CD4-positive, alpha-beta T cell treated with Interleukin-15 for 4 hours (primary cell): Measurements from ENCODE around the gene CAMTA1.
"Not testable (repeated sequence)": the region's sequence is repeated elsewhere in the genome, so short reads cannot be mapped to it uniquely, and the experiment has no call there.

Experiments
- DNase-seq: peaks from one replicate; pipeline ENCODE4 v3.0.0-alpha.2; 2020; ENCODE audit warnings: low spot score

CAMTA1 gene

DNA sequence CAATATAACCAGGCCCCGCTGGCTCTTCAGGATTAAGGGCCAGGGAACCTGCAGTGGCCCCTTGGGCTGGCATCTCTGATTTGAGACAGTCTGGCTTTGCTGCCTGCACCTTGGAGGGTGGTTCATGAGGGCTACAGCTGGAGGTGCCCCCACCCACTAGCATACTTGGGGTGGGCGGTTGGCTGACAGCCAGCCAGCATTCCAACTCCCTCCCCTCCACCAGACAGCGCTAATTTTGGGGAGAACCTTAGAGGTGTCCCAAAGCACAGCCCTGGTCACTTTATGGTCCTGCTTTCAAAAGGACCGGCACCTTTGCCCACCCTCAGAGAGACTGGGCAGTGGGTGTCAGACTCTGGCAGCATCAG is 805.2 kb downstream of the CAMTA1 start:
- no peak for DNase-seq

DNA sequence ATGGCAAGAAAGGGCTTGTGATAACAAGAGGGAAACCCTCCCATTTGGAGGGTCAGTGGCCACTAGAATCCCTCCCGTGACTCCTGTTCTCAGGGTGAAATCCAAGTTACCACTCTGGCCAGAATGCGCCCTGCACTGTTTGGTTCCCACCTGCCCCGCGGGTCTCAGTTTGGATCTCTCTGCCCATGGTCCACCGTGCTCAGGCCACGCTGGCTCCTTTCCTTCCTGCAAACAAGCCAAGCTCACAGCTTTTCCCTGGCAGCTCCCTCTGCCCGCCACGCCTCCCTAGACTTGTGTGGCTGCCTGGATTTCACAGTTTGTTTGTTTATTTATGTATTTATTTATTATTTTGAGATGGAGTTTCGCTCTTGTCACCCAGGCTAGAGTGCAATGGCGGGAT is 806.3 kb downstream of the CAMTA1 start:
- no peak for DNase-seq

DNA sequence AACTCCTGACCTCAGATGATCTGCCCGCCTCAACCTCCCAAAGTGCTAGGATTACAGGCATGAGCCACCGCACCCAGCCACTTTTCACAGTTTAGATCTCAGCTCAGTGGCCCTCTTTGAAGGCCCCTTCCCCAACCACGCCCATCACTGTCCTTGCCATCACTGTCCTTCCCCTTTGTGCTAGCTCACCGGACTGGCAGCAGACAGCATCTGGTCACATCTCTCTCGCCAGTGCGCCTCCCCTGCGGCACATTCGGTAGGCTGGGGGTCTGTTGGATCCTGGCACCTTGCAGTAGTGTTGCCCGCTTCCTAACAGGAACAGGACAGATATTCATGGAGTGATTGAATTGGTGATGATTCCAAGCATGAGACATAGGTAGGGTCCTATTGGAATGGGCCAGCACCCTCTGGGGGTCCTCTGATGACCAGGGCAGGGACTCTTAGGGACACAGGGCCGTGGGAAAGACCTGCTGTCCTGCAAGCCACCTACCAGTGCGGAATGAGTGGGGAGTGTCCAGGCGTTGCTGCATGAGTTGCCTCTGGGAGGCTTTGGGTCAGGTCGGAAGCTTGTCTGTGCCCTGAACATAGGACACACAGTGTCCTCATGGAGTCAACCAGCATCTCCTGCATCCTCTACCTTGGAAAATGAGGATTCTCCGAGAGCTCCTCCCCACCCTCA is 807.0 kb downstream of the CAMTA1 start:
- DNase-seq: no peak

DNA sequence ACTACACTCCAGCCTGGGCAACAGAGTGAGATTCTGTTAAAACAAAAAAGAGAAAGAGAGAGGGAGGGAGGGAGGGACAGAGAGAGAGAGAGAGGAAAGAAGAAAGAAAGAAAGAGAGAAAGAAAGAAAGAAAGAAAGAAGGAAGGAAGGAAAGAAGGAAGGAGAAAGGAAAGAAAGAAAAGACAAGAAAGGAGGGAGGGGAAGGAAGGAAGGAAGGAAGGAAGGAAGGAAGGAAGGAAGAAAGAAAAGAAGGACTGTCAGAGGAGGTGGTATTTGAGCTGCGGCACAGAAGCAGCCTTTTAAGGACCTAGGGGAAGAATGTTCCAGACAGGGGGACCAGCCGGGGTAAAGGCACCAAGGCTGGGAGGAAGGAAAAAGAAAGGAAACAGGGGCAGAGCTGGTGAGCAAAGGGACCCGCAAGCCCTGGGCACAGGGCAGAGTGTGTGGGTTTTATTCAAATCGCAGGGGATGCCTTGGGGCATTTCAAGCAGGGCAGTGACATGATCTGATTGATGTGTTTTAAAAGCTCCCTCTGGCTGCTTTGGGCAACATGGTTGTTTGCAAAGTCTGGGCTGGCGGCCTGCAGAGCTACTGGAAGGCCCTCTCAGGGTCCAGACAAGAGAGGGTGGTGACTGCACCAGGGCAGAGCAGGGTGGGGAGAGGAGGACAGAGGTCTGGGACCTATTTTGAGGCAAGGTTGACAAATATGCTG is 808.9 kb downstream of the CAMTA1 start:
- DNase-seq: no peak

DNA sequence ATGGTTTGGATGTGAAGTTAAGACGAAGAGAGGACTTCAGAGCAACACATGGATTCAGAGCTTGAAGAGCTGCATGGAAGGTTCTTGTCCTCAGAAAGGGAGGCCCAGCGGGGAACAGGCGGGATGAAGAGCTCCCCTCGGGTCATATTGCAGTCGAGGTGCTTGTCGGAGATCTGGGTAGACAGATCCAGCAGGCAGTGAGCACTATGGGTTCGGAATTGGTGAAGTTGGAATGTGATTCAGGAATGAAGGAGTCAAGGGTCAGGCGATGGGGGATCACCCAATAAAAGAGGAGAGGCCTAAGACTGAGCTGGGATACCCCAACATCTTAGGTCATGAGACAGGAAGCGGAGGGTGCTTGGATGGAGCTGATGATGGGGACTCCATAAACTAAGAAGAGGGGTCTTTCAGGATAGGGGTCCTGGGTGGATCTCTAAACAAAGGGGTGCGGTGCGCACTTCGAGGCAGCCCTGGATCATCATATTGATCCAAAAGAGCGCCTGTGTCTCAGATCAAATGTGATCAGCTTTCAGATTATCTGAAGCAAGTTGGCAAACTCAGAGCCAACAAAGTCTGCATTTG is 809.6 kb downstream of the CAMTA1 start:
- DNase-seq: no peak

DNA sequence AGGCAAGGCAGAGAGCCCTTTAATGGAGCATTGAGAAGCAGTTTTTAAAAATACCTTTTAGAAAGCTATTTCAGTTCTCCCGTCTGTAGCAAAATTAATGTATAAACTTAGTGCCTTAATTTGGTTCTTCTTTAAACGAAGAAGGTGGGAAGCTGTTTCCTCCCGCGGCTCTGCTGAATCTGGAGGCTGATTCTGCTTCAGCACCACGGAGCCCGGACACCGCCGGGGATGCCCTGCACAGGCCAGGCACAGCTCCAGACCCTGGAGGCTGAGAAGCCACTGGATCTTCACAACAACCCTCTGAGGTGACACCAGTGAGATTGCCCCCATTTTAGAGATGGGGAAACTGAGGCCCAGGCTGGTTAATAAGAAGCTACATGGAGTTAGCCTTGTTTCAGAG is 810.1 kb downstream of the CAMTA1 start:
- no peak for DNase-seq

DNA sequence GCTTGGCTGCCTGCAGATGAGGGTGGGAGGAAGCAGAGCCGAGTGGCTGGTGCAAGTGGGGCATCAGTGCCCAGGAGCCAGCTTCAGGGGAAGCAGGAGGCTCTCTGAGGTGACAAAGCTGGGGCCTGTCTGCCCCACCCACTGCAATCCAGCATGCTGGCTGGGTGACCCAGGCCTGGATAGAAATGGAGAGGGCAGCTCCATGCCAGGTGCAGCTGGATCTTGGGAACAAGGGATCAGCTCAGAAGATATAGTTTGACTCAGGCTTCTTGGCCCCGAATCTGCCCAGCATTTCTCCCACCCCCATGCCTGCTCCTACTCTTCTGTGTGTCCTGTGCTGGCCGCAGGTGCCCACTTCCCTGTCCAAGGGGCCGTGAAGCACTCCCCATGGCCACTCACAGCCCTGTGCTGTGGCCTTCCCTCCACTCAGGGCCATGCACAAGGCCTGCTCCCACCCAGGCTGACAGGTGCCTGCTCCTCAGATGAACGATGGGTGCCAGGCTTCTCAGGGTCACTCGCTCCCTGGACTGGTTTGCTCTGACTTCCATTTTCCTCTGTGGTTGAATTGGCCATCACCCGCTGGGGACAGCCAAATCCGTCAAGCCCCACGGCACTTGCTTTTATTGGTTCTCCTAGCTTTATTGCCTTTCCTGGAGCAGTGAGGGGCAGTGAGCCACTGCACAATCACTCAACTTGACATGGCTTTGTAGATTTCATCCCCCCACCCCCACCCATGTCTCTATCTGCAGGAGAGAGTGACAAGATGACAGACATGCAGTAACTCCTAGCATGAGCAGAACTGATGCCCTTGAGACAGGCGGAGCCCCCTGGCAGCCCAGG is 811.1 kb downstream of the CAMTA1 start:
- no peak for DNase-seq

DNA sequence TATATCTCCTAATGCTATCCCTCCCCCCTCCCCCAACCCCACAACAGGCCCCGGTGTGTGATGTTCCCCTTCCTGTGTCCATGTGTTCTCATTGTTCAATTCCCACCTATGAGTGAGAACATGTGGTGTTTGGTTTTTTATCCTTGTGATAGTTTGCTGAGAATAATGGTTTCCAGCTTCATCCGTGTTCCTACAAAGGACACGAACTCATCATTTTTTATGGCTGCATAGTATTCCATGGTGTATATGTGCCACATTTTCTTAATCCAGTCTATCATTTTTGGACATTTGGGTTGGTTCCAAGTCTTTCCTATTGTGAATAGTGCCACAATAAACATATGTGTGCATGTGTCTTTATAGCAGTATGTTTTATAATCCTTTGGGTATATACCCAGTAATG is 812.8 kb downstream of the CAMTA1 start:
- not testable (repeated sequence) for DNase-seq

DNA sequence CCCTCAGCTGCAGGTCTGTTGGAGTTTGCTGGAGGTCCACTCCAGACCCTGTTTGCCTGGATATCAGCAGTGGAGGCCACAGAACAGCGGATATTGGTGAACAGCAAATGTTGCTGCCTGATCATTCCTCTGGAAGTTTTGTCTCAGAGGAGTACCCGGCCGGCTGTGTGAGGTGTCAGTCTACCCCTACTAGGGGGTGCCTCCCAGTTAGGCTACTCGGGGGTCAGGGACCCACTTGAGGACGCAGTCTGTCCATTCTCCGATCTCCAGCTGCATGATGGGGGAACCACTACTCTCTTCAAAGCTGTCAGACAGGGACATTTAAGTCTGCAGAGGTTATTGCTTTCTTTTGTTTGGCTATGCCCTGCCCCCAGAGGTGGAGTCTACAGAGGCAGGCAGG is 819.7 kb downstream of the CAMTA1 start:
- not testable (repeated sequence) for DNase-seq

DNA sequence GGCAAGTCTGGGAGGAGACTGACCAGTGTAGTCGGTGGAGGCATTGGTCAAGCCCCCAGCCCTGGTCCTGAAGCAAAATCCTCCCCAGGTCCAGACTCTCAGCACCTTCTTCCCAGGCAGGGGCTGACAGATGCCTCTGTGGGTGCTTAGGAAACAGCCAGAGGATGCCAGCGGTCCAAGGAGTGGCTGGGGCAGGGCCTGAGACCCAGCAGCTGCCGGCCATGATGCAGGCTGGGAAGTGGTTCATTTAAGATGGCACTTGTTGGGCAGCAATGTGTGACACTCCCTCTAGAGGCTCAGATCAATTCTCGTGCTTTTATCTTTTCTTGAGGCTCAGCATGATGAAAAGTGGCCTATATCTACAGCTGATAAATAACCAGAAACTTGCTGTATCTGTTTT is 820.8 kb downstream of the CAMTA1 start:
- DNase-seq: no peak

DNA sequence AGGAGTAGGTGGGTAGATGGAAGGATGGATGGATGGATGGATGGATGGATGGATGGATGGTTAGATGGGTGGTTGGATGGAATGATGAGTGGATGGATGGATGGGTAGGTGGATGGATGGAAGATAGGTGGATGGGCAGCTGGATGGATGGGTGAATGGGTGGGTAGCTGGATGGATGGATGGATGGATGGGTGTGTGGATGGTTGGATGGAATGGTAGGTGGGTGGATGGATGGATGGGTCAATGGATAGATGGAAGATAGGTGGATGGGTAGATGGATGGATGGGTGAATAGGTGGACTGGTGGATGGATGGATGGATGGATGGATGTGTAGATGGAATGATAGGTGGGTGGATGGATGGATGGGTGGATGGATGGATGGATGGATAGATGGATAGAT is 821.8 kb downstream of the CAMTA1 start:
- no peak for DNase-seq

DNA sequence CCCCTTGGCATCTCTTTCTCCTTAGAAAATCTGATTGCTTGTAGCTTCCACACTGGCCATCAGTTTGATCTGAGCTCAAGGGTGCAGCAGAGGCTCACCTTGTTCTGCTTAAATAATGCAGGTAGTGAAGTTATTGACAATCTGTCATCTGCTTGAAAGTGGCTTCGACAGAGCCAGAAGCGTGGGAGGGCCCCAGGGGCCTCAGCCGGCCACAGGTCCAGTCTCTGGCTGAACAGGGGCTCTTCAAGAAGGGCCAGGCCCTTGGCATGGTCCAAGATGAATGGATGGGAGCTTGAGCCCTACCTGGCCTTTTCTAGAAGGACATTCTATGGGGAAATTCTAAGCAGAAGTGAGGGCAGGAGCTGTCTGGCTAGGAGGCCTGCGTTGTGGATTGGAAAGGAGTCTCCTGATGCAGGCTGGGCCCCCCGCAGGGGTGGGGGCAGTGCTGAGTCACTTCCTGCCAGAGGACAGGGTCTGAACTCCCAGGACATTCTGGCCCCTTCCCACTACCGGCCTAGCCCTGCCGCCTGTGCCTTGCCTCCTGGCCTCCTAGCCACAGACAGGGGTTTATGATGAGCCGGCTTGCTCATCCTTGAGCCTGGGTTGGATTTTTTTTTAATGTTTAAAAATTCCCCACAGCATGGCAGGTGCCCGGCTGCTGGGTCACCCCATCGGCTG is 823.5 kb downstream of the CAMTA1 start:
- no peak for DNase-seq

DNA sequence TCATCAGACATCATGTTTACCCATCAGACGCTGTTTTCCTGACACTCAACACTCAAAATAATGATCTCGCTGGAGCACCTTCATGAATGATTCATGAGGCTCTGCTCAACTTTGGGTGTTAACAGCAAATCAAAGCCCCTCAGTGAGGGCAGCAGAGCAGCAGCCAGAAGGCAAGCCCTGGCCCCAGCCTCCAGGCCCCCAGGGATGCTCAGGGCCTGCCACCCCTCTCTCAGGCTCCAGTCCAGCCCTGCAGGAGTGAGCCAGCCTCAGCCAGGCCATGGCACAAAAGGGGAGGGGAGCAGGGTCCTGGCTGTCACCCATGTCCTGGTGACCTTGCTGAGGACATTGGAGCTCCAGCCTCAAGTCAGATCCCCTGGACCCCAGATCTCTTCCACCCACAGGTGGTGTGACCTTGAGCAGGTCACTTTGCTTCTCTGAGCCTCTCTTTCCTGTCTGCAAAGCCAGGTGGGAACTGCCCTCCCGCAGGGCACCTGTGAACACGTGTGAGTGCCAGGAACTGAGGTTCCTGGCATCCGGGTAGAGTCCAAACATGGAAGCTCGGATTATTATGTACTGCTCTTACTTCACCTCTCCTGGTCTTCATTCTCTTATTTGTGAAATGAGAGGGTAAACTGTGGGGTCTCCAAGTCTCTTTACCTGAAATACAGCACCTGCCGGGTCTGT is 824.2 kb downstream of the CAMTA1 start:
- DNase-seq: no peak

DNA sequence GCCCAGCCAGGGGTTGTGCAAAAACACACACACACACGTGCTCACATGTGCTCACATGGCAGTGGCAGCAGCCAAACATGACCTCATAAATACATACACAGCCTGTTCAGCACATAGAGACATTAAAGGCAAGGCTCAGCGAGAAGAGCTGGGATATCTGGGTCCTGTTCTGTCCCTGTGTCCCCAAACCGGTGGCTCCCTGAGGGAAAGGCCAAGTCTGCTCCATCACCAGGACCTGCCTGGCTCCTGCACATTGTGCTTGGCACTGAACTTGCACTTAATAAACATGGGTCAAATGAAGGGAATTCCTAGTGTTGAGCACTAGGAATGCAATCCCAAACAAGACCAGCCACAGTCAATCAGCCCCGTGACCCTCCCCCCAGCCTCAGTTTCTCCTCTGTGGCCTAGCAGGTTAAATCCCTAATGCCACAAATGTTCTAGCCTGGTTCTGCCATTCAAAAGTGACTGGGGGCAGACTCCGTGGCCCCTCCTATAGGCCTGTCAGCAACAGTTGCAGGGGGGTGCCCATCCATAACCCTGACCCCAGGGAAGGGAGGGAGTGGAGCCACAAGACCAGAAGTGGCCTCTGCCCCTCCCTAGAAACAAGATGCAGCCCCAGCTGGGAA is 825.0 kb downstream of the CAMTA1 start:
- no peak for DNase-seq

DNA sequence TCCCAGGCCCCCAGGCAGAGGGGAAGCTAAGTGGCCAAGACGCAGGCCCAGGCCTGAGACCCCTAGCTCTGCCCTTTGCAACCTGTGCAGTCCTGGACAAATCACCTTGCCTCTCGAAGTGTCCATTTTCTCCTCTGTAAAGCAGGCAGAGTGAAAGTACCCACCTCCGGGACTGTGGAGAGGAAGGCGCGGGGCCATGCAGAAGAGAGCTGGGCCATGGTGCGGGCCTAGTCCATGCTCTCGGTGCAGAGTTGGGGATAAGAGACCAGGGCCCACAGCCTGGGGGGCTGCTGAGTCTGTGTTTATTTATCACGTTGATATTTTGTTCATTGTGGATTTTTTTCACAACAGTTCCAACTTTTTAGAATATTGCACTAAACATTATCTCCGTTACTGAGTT is 825.7 kb downstream of the CAMTA1 start:
- no peak for DNase-seq

DNA sequence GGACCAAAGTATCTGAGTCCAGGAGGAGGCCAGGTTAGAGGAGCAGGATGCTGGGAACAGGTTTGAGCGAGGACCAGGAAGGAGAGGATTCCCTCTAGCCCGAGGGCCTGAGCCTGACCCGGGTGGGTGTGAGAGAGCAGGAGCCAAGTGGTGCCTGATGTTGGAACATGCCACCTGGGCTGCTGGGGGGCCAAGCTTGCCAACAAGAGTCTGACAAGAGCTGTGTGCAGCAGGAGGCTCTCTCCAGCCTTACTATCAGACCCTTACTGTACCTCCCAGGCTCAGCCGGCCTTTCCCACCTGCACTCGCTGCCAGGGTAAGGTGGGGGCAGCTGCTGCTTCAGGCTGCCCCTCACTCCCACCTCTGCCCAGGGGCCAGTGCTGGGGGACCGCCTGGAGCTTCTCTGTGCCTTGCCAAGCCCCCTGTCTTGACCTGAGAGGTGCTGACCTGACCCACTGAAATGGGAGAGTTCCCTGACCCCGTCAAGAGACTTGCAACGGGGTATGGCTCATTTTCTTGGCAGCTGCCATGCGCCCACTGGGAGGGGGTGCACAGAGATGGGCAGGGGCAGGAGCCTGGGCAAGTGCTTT is 826.3 kb downstream of the CAMTA1 start:
- DNase-seq: no peak

DNA sequence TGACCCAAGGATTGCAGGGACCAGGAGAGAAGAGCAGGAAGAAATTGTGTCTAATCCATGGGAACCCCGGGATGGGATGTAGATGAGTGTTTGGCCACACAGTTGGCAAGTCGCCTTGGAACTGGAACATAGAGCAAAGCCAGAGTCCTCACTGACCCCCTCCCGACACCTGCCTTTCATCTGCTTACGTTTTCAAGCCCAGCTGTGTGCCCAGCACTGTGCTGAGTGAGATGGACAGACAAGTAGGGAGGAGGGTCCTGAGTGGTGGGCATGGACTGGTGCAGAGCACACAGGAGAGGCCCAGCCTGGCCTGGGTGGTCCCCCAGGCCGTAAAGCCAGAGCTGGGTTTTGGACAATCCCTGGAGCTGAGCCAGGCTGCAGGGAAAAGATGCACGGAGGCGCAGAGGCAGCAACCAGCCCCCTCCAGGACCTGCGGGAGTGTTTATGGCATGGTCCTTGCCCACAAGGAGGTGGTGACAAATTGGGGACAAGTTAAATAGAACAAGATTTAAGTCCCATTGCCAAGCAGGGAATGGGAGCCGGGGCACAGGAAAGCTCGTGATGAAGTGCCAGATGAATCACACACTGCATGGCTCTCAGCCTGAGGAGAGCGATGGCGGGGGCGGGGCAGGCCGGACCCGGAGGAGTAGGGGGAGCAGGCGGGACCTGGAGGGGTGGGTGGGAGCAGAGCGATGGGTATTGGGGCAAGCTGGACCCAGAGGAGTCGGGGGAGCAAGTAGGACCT is 828.0 kb downstream of the CAMTA1 start:
- DNase-seq: no peak

DNA sequence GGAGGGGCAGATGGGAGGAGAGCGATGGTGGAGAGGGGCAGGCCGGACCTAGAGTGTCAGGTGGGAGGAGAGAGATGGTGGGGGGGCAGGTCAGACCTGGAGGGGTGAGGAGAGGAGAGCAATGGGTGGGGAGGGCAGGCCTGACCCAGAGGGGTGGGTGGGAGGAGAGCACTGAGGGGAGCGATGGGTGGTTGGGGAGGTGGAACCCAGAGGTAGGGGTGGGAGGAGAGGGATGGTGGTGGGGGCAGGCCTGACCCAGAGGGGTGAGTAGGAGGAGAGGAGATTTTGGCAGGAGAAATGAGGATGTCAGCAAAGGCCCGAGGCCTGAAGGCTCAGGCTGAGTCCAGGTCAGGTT is 828.6 kb downstream of the CAMTA1 start:
- DNase-seq: no peak

DNA sequence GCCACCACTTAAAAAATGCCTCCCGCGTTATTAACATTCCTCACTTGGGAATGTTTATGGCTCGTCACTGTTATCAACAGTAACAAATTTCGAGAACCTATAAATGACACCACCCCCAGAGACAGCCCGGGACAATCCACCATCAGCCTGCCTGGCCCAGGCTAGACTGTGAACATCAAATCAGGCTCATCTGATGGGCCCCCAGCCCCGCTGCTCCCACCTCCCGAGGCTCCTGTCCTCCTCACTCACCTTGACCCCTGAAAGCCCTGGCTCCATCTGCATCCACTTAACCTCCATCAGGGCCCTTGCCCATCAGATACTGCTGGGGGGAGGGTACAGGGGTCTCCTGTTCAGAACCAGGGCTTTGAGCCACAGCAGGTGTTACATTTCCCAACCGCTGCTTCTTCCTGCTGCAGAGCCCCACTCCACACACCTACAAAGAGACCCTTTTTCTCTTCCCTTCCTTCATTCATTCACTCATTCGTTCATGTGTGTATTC is 829.4 kb downstream of the CAMTA1 start:
- DNase-seq: no peak

DNA sequence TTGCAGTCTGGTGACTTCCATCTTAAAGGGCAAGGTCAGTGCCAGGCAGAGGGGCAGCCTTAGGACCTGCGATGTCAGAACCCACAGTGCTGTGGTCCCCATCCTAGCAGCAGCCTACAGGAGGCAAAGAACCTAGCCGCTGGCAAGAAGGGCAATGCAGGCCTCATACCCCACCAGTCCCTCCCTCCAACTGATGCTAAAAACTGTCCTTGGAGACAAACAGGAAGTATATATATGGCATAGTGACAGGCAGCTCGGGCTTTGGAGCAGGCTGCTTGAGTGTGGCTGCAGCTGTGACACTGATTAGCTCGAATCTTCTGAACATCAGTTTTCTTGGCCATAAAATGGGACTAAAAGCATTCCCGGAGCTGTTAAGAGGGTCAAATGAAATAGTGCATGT is 829.9 kb downstream of the CAMTA1 start:
- DNase-seq: no peak
